GM23338 (cell line): ENCODE results near the gene TMEM187.

ENCODE experiments used
- EZH2phosphoT487 ChIP-seq: fragments of 200-600 bp; sonication (generic); IDR thresholded peaks from one replicate; pipeline ENCODE4 v1.8.1; 2018; ENCODE audit warnings: antibody characterized with exemption; ENCODE audit not compliant: unreplicated experiment
- TF ChIP-seq, protein P1 (sequence below), 2 experiments: fragments of 200-600 bp in 1 of 2; sonication (generic) in 1 of 2; conservative IDR thresholded peaks; 2 replicates each; pipeline versions ENCODE4 v1.5.1 to v1.6.1; 2016 to 2017; ENCODE audit warnings: antibody characterized with exemption in 2 of 2, low read depth in 2 of 2, mild to moderate bottlenecking in 2 of 2, moderate library complexity in 1 of 2

DNA sequence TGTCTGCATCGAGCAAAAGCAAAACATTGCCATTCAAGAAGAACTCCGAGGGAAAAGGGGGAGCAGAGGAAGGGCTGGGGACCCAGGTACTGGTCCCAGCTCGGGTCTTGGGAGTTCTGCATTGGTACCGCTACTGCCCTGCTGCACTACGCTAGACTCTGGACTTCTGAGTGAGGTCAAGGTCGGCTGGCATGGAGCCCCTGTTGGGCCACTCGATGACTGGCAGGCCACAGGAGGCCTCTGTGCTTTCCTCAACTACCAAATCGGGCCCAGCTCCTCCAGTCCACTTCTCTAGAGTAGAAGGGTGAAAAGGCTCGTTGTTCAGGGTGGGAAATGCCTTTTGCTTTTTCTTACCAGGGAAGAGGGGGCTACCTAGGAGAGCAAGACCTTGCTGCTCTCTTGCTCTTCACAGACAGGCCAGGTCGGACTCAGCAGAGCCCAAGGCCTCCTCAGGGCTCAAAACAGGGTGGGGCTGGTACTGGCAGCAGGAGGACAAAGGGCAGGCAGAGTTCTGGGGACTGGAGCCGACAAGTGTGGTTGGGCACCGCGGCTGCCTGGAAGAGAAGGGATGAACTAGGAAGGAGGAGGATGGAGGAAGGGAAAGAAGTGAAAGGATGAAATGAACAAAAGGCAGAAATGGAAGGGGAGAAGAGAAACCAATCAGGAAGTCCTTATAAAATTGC is 56.1 kb downstream of the TMEM187 start:
- TF ChIP-seq, protein P1, sequence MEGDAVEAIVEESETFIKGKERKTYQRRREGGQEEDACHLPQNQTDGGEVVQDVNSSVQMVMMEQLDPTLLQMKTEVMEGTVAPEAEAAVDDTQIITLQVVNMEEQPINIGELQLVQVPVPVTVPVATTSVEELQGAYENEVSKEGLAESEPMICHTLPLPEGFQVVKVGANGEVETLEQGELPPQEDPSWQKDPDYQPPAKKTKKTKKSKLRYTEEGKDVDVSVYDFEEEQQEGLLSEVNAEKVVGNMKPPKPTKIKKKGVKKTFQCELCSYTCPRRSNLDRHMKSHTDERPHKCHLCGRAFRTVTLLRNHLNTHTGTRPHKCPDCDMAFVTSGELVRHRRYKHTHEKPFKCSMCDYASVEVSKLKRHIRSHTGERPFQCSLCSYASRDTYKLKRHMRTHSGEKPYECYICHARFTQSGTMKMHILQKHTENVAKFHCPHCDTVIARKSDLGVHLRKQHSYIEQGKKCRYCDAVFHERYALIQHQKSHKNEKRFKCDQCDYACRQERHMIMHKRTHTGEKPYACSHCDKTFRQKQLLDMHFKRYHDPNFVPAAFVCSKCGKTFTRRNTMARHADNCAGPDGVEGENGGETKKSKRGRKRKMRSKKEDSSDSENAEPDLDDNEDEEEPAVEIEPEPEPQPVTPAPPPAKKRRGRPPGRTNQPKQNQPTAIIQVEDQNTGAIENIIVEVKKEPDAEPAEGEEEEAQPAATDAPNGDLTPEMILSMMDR (conservative IDR thresholded peaks at IDR 0.05; ENCODE audit: low read depth in 2 of 2): no peak
- TF ChIP-seq EZH2phosphoT487: no peak
